ENCODE results near the gene ZNF292. TPM values are rescaled to one million over a fixed set of nuclear protein-coding genes. Genes with fewer than 3 reads are reported as not detected.

The ZNF292 gene
- total and polyA plus RNA-seq, 10 of the 15 experiments (the other 5 are each of a cell fraction or from before 2014, with no cell fraction given) = 11.1 to 57.6 (median 30.6) TPM

DNA sequence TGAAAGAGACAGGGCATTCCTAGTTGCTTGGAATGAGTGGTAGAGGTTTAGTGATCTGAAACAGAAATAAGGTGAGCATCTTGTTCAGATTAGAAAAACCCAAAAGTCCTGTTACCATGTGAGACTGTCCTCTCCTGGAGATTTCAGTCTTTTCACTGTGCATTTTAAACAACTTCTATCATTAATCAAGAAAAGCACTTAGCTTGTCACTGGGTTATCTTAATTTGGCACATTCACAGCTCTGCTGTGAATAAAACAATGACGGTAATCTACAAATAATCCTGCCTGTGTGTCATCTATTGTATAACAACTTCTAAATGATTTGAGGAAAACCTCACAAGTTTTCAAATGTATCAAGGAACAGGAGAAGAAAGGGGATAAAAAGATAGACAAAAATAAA, 157.5 kb downstream of the ZNF292 start:
- FAIRE-seq (no peak), ATAC-seq (no peak), DNase-seq (ENCODE audit: low read depth, low spot score) (no peak)
- Histone ChIP-seq H3K79me2 (ENCODE audit: control insufficient read depth, insufficient read depth, low read length) (no peaks in the 10 kb centered on the region), H2AFZ (ENCODE audit: control insufficient read depth, low read depth, low read length) (no peak overlapping the region), H3K27me3 (replicated peaks in 1 of 2; ENCODE audit: control insufficient read depth in 2 of 2, insufficient read depth in 2 of 2, low read length in 1 of 2) (no peaks in the 10 kb centered on the region; a peak in 1 of 4 replicates), H3K9ac (ENCODE audit: control insufficient read depth, insufficient read depth, low read length) (no peak overlapping the region), H3K9me3 (replicated peaks; ENCODE audit: control insufficient read depth, insufficient read depth, low read length) (no peaks in the 10 kb centered on the region), H4K20me1 (ENCODE audit: control insufficient read depth, insufficient read depth) (no peaks in the 10 kb centered on the region), H3K36me3 (ENCODE audit: control insufficient read depth in 2 of 2, insufficient read depth in 2 of 2, low read length in 1 of 2) (no peaks in the 10 kb centered on the region), H3K4me2 (ENCODE audit: control insufficient read depth, insufficient read depth) (no peak overlapping the region), H3K4me3 (no peak overlapping the region), H3K4me1 (ENCODE audit: control insufficient read depth, insufficient read depth, low read length) (no peaks in the 10 kb centered on the region), H3K27ac (ENCODE audit: control insufficient read depth, insufficient read depth) (no peak overlapping the region)
- in situ Hi-C loops (cut with MboI) = no loop called here
- TF ChIP-seq BACH1 (IDR thresholded peaks at IDR 0.05; ENCODE audit: borderline replicate concordance) (no peak), NR2F1 (conservative IDR thresholded peaks at IDR 0.05) (no peak), STAT3 (IDR thresholded peaks at IDR 0.05; ENCODE audit: low read depth, low read length) (no peak), MYB (IDR thresholded peaks at IDR 0.05; ENCODE audit: borderline replicate concordance, low read depth, low read length) (no peak)
- TF ChIP-seq, protein P1, sequence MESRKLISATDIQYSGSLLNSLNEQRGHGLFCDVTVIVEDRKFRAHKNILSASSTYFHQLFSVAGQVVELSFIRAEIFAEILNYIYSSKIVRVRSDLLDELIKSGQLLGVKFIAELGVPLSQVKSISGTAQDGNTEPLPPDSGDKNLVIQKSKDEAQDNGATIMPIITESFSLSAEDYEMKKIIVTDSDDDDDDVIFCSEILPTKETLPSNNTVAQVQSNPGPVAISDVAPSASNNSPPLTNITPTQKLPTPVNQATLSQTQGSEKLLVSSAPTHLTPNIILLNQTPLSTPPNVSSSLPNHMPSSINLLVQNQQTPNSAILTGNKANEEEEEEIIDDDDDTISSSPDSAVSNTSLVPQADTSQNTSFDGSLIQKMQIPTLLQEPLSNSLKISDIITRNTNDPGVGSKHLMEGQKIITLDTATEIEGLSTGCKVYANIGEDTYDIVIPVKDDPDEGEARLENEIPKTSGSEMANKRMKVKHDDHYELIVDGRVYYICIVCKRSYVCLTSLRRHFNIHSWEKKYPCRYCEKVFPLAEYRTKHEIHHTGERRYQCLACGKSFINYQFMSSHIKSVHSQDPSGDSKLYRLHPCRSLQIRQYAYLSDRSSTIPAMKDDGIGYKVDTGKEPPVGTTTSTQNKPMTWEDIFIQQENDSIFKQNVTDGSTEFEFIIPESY (IDR thresholded peaks at IDR 0.05) = no peak
- ChIA-PET CTCF (no interaction called here), SMC1A (ENCODE audit: uncharacterized antibody, unreplicated experiment) (interaction anchor here (0.6 to 1.2 kb wide), 2 partner anchors 8 to 693 kb away, joined by 3 read pairs; no protein-coding TSS in a partner anchor), POLR2A (no interaction called here), RAD21 (ENCODE audit: unreplicated experiment) (interaction anchor here (0.6 kb wide), 1 partner anchor 180 kb away, joined by 3 read pairs; no protein-coding TSS in a partner anchor)
- BruUV-seq (replicated peaks) = no TSS peak
- intact Hi-C loops (cut with micrococcal nuclease; ENCODE audit: unreplicated experiment) = no loop called here
- whole genome bisulfite sequencing (ENCODE audit: insufficient coverage, insufficient replicate concordance, low lambda C conversion rate, missing lambda C conversion rate) = no CpG with 5 or more reads among the region's 1 CpG

Other genes with a start within 250 kb of the ZNF292 start
- gene HTR1E, start 218.0 kb upstream of the ZNF292 start, total RNA-seq (2014; rRNA removed) = not detected in 2 replicates
- not detected in 2 replicates for gene HTR1E, start 218.0 kb upstream of the ZNF292 start, total RNA-seq (2014; rRNA removed; fragmentation: Illumina TruSeq; extraction: Trizol)
- gene HTR1E, start 218.0 kb upstream of the ZNF292 start, total RNA-seq (2021) = not detected in 2 replicates
- not detected in 2 replicates for gene HTR1E, start 218.0 kb upstream of the ZNF292 start, polyA plus RNA-seq (2011; rRNA removed)
- gene HTR1E, start 218.0 kb upstream of the ZNF292 start, polyA plus RNA-seq (2014; fragmentation: Illumina TruSeq; extraction: Trizol) = not detected in 2 replicates
- not detected for gene HTR1E, start 218.0 kb upstream of the ZNF292 start, polyA plus RNA-seq (2014; fragmentation: Nextera tagmentation; extraction: Ambion mirVana)
- not detected in 2 replicates for gene HTR1E, start 218.0 kb upstream of the ZNF292 start, polyA plus RNA-seq (2014; rRNA removed)
- not detected for gene HTR1E, start 218.0 kb upstream of the ZNF292 start, polyA plus RNA-seq (2016; fragmentation: Nextera tagmentation; extraction: Ambion mirVana)
- gene CGA, start 60.5 kb upstream of the ZNF292 start, total RNA-seq (2014; rRNA removed) = not detected in 2 replicates
- gene CGA, start 60.5 kb upstream of the ZNF292 start, total RNA-seq (2014; rRNA removed; fragmentation: Illumina TruSeq; extraction: Trizol) = not detected in 2 replicates
- not detected in 2 replicates for gene CGA, start 60.5 kb upstream of the ZNF292 start, total RNA-seq (2021)
- gene CGA, start 60.5 kb upstream of the ZNF292 start, polyA plus RNA-seq (2011; rRNA removed) = 0.11 and 0.26 TPM in 2 replicates
- 0.10 TPM in 1 of 2 replicates, not detected in the other for gene CGA, start 60.5 kb upstream of the ZNF292 start, polyA plus RNA-seq (2014; fragmentation: Illumina TruSeq; extraction: Trizol)
- gene CGA, start 60.5 kb upstream of the ZNF292 start, polyA plus RNA-seq (2014; fragmentation: Nextera tagmentation; extraction: Ambion mirVana) = under 1 TPM; 0.13 to 0.27 TPM
- not detected in 2 replicates for gene CGA, start 60.5 kb upstream of the ZNF292 start, polyA plus RNA-seq (2014; rRNA removed)
- gene CGA, start 60.5 kb upstream of the ZNF292 start, polyA plus RNA-seq (2016; fragmentation: Nextera tagmentation; extraction: Ambion mirVana) = not detected
- gene SMIM8, start 167.0 kb downstream of the ZNF292 start, total RNA-seq (2014; rRNA removed) = 6.2 and 6.7 TPM in 2 replicates
- gene SMIM8, start 167.0 kb downstream of the ZNF292 start, total RNA-seq (2014; rRNA removed; fragmentation: Illumina TruSeq; extraction: Trizol) = 8.9 and 9.5 TPM in 2 replicates
- 8.5 and 9.0 TPM in 2 replicates for gene SMIM8, start 167.0 kb downstream of the ZNF292 start, total RNA-seq (2021)
- gene SMIM8, start 167.0 kb downstream of the ZNF292 start, polyA plus RNA-seq (2011; rRNA removed) = 11.8 and 20.6 TPM in 2 replicates
- gene SMIM8, start 167.0 kb downstream of the ZNF292 start, polyA plus RNA-seq (2014; fragmentation: Illumina TruSeq; extraction: Trizol) = 8.0 and 11.9 TPM in 2 replicates
- gene SMIM8, start 167.0 kb downstream of the ZNF292 start, polyA plus RNA-seq (2014; fragmentation: Nextera tagmentation; extraction: Ambion mirVana) = 10 to 100 TPM; 33.9 to 45.8 TPM
- 6.4 and 7.1 TPM in 2 replicates for gene SMIM8, start 167.0 kb downstream of the ZNF292 start, polyA plus RNA-seq (2014; rRNA removed)
- gene SMIM8, start 167.0 kb downstream of the ZNF292 start, polyA plus RNA-seq (2016; fragmentation: Nextera tagmentation; extraction: Ambion mirVana) = 10 to 100 TPM; 16.0 to 20.3 TPM
- not detected in 2 replicates for gene GJB7, start 173.7 kb downstream of the ZNF292 start, total RNA-seq (2014; rRNA removed)
- gene GJB7, start 173.7 kb downstream of the ZNF292 start, total RNA-seq (2014; rRNA removed; fragmentation: Illumina TruSeq; extraction: Trizol) = not detected in 2 replicates
- not detected in 2 replicates for gene GJB7, start 173.7 kb downstream of the ZNF292 start, total RNA-seq (2021)
- gene GJB7, start 173.7 kb downstream of the ZNF292 start, polyA plus RNA-seq (2011; rRNA removed) = not detected in 2 replicates
- gene GJB7, start 173.7 kb downstream of the ZNF292 start, polyA plus RNA-seq (2014; fragmentation: Illumina TruSeq; extraction: Trizol) = not detected in 2 replicates
- under 1 TPM in 1 of 2 experiments, not detected in 1; 0.09 TPM for gene GJB7, start 173.7 kb downstream of the ZNF292 start, polyA plus RNA-seq (2014; fragmentation: Nextera tagmentation; extraction: Ambion mirVana)
- gene GJB7, start 173.7 kb downstream of the ZNF292 start, polyA plus RNA-seq (2014; rRNA removed) = not detected in 2 replicates
- under 1 TPM in 1 of 2 experiments, not detected in 1; 0.13 TPM for gene GJB7, start 173.7 kb downstream of the ZNF292 start, polyA plus RNA-seq (2016; fragmentation: Nextera tagmentation; extraction: Ambion mirVana)
- gene C6orf163, start 189.2 kb downstream of the ZNF292 start, total RNA-seq (2014; rRNA removed) = 2.8 TPM in 2 replicates
- gene C6orf163, start 189.2 kb downstream of the ZNF292 start, total RNA-seq (2014; rRNA removed; fragmentation: Illumina TruSeq; extraction: Trizol) = 3.7 and 4.3 TPM in 2 replicates
- 1.3 and 1.4 TPM in 2 replicates for gene C6orf163, start 189.2 kb downstream of the ZNF292 start, total RNA-seq (2021)
- 0.56 and 0.94 TPM in 2 replicates for gene C6orf163, start 189.2 kb downstream of the ZNF292 start, polyA plus RNA-seq (2011; rRNA removed)
- gene C6orf163, start 189.2 kb downstream of the ZNF292 start, polyA plus RNA-seq (2014; fragmentation: Illumina TruSeq; extraction: Trizol) = 1.2 and 1.5 TPM in 2 replicates
- under 1 TPM; 0.56 to 0.86 TPM for gene C6orf163, start 189.2 kb downstream of the ZNF292 start, polyA plus RNA-seq (2014; fragmentation: Nextera tagmentation; extraction: Ambion mirVana)
- gene C6orf163, start 189.2 kb downstream of the ZNF292 start, polyA plus RNA-seq (2014; rRNA removed) = 1.5 and 2.2 TPM in 2 replicates
- 1 to 10 TPM in 1 of 2 experiments, under 1 TPM in 1; 0.90 to 1.1 TPM for gene C6orf163, start 189.2 kb downstream of the ZNF292 start, polyA plus RNA-seq (2016; fragmentation: Nextera tagmentation; extraction: Ambion mirVana)